ENCODE measurements around the gene C4A.
"Not testable (repeated sequence)": the region's sequence is repeated elsewhere in the genome, so short reads cannot be mapped to it uniquely, and the experiment has no call there.

- not testable (repeated sequence) for TF ChIP-seq POLR2A, CTCF (IDR thresholded peaks at IDR 0.05)
Observed at GRCh38 chr6:32022100-32022499, 40.2 kb downstream of the C4A start.

Data from suprapubic skin (tissue), 3 donors.